ENCODE measurements around the gene ERBB4.

The ERBB4 gene

DNA sequence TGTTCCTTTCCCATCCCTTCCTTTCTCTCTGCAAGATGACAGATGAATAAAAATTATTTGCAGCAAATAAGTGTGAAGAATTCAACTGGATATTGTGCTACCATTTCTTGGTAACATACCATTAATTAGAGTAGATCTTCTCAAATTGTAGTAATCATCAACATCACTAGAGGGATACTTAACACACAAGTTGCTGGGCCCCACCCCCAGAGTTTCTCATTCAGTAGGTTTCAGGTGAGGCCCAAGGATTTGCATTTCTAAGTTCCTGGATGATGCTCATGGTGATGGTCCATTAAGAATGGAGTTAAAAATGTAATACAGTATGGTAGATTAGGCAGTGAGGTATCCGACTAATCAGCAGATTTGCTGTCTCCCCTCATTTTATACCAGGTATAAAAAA, 594.0 kb downstream of the ERBB4 start:
- H3K27ac ChIP-seq, result no peak overlapping the region
- TF ChIP-seq ZFX (IDR thresholded peaks at IDR 0.05; ENCODE audit: borderline replicate concordance), result no peak
- TF ChIP-seq CTCF (IDR thresholded peaks at IDR 0.05), result no peak

- H3K27ac ChIP-seq, result no peak overlapping the region
- TF ChIP-seq ZFX (IDR thresholded peaks at IDR 0.05; ENCODE audit: borderline replicate concordance) (no peak), CTCF (IDR thresholded peaks at IDR 0.05) (no peak)
These were observed 596.4 kb downstream of the ERBB4 start for GRCh38 chr2:211942153-211942552.

DNA sequence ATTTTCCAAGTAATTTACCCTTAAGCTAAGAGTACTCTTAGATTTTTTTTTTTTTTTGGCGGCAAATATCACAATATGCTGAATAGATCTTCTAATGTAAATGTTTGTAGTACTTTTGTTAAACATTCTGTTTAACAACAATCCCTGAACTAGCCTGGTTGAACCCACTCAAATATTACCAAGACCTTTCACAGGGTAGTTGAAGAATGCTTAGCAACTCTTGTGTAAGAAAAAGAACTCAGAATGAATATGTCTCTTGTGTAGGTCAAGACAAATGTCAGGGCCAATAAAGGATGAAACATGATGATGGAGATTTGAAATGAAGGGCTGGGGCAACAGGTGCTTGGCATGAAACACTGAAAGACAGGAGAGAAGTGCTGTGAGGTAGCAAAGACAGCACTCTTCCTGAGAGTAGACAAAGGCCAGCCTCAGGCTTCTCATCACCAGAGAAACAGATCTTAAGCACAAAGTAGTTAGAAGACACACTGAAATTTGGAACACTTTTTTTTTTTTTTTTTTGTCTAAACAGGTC, 597.3 kb downstream of the ERBB4 start:
- TF ChIP-seq CTCF (IDR thresholded peaks at IDR 0.05) (no peak), ZFX (IDR thresholded peaks at IDR 0.05; ENCODE audit: borderline replicate concordance) (no peak)
- H3K27ac ChIP-seq, result no peak overlapping the region

DNA sequence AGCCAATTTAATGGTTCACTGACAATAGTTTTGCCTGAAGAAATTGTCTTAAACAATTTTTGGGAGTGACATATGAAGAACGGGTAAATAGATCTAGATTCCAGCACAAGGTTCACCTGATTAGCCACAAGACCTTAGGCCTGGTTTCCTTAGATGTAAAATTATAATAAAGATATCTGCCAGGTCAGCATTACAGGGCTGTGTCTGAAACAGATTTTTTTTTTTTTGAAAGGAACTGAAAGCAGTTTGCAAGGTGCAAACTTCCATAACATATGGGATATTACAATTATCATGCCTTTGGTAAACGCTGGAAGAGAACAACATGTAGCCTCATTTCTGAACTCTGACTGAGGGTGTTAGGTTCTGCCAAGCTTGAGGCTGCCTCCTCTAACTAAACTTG, 599.4 kb downstream of the ERBB4 start:
- peak overlapping the region; percentile 36 for H3K27ac ChIP-seq
- no peak for TF ChIP-seq ZFX (IDR thresholded peaks at IDR 0.05; ENCODE audit: borderline replicate concordance)
- no peak for TF ChIP-seq CTCF (IDR thresholded peaks at IDR 0.05)

- TF ChIP-seq ZFX (IDR thresholded peaks at IDR 0.05; ENCODE audit: borderline replicate concordance) (no peak), CTCF (IDR thresholded peaks at IDR 0.05) (no peak)
- H3K27ac ChIP-seq, result no peak overlapping the region
These were observed 603.8 kb downstream of the ERBB4 start for GRCh38 chr2:211934811-211935210.

DNA sequence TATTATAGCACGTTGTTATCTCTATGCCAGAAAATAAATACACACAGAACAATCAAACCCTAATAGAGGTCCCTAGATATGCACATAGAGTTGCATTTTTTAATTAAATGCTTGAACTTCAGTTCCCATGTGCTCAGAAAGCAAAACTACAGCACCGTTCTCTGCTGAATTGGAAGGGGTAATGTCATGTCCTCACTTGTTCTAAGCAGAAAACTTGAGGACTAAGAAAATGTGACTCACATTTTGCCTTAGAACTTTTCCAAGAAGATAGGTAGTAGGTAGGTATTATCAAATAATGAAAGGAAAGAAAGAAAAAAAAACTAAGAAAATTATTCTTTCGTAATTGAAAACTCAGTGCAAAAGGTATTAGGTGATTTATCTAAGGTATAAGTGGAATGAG, 607.3 kb downstream of the ERBB4 start:
- H3K27ac ChIP-seq, result no peak overlapping the region
- no peak for TF ChIP-seq ZFX (IDR thresholded peaks at IDR 0.05; ENCODE audit: borderline replicate concordance)
- no peak for TF ChIP-seq CTCF (IDR thresholded peaks at IDR 0.05)

- no peak for TF ChIP-seq CTCF (IDR thresholded peaks at IDR 0.05)
- no peak for TF ChIP-seq ZFX (IDR thresholded peaks at IDR 0.05; ENCODE audit: borderline replicate concordance)
- H3K27ac ChIP-seq, result no peak overlapping the region
These were observed 608.3 kb downstream of the ERBB4 start for GRCh38 chr2:211930331-211930730.

Measured in 22Rv1 (cell line).